Measurements from ENCODE around the gene CRMP1.

The CRMP1 gene

DNA sequence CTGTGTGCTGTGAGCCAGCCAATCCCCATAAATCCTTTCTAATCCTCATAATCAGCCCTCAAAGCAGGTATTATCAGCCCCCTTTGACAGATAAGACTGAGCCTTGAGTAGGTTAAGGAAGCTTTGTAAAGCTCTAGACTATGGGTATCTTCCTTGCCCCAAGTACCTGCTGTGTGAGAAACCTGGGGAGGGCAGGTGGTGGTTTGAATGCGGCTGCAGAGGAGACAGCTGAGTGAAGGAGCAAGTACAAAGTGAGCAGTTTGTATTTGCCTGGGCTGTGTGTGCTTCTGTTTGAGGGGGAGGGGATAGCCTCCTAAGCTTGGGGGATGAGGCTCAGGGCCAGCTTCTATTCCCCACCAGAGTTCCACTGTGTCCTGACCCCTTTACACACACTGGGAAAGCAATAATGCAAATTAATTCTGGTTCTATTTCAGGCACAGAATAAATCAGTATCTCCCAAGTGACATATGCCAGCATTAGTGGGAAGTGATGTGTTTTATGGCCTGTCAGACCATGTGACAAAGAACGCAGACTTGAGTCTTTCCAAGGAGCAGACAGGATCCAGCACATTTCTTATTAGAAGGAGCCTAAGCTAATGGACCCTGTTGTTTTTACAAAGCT lies 118.4 kb downstream of the CRMP1 start:
- no peak for DNase-seq (ENCODE audit: extremely low read depth in 1 of 2, low read depth in 1 of 2)

DNA sequence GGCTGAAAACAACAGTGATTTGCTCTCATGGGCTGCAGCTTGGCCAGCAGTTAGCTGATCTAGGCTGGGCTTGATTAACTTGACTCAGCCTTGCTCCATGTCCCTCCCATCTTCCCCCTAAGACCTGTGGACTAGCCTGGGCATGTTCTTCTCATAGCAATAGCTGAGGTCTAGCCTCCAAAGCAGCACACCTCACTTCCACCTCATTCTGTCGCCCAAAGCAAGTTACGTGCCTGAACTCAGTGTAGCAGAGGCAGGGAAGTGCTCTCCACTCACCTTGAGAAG lies 119.7 kb downstream of the CRMP1 start:
- DNase-seq (ENCODE audit: extremely low read depth in 1 of 2, low read depth in 1 of 2), result no peak

DNA sequence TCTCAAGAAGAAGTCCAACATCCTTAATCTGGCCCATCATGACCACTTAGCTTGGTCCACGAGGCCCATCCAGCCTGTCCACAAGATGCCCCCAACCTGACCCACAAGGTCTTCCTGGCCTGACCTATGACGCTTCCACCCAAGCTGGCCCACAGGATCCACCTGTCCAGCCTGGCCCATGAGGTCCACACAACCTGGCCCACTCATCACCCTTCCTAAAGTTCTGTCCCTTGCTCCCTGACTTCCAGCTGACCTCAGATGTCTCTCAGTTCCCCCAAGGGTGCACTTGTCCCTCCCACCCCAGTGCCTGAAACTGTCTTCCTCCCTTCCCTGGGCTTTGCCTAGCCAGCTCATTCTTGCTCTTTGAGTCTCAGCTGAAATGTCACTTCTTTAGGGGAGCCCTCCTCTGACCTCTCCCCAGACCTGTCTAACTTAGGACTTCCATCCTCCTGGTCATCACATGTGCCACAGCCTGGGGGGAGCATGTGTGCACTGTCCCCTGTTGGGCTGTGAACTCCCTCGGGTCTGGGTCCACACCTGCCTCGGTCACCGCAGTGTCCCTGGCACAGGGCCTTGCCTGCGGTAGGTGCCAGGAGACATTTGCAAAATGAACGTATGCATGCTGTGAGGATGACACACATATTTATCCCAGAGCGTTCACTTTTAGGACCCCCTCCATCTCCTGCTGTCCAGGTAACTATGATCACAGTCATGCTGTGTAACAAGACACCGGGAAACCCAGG lies 120.2 kb downstream of the CRMP1 start:
- DNase-seq (ENCODE audit: extremely low read depth in 1 of 2, low read depth in 1 of 2), result no peak
